ENCODE data around the gene FPR1. TPM values are rescaled to one million over a fixed set of nuclear protein-coding genes. Genes with fewer than 3 reads are reported as not detected.
"Not testable (repeated sequence)": the region's sequence is repeated elsewhere in the genome, so short reads cannot be mapped to it uniquely, and the experiment has no call there.

Gene FPR1
- total RNA-seq, 1 donor from 2014 or later, result not detected

- Mint-ChIP-seq H3K36me3 (ENCODE audit: low read depth) (no peaks in the 10 kb centered on the region), H3K4me3 (ENCODE audit: unreplicated experiment) (no peak overlapping the region), H3K27ac (ENCODE audit: unreplicated experiment) (no peak overlapping the region), H3K27me3 (ENCODE audit: low read depth) (peaks cover 30% of the 10 kb centered on the region), H3K9me3 (ENCODE audit: low read depth) (no peaks in the 10 kb centered on the region), H3K4me1 (ENCODE audit: low read depth) (peaks cover 4% of the 10 kb centered on the region)
- TF ChIP-seq, protein P1, sequence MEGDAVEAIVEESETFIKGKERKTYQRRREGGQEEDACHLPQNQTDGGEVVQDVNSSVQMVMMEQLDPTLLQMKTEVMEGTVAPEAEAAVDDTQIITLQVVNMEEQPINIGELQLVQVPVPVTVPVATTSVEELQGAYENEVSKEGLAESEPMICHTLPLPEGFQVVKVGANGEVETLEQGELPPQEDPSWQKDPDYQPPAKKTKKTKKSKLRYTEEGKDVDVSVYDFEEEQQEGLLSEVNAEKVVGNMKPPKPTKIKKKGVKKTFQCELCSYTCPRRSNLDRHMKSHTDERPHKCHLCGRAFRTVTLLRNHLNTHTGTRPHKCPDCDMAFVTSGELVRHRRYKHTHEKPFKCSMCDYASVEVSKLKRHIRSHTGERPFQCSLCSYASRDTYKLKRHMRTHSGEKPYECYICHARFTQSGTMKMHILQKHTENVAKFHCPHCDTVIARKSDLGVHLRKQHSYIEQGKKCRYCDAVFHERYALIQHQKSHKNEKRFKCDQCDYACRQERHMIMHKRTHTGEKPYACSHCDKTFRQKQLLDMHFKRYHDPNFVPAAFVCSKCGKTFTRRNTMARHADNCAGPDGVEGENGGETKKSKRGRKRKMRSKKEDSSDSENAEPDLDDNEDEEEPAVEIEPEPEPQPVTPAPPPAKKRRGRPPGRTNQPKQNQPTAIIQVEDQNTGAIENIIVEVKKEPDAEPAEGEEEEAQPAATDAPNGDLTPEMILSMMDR (IDR thresholded peaks at IDR 0.05), result no peak
- DNase-seq (ENCODE audit: low spot score), result no peak
These were observed 27.5 kb upstream of the FPR1 start for GRCh38 chr19:51779181-51779580.

DNA sequence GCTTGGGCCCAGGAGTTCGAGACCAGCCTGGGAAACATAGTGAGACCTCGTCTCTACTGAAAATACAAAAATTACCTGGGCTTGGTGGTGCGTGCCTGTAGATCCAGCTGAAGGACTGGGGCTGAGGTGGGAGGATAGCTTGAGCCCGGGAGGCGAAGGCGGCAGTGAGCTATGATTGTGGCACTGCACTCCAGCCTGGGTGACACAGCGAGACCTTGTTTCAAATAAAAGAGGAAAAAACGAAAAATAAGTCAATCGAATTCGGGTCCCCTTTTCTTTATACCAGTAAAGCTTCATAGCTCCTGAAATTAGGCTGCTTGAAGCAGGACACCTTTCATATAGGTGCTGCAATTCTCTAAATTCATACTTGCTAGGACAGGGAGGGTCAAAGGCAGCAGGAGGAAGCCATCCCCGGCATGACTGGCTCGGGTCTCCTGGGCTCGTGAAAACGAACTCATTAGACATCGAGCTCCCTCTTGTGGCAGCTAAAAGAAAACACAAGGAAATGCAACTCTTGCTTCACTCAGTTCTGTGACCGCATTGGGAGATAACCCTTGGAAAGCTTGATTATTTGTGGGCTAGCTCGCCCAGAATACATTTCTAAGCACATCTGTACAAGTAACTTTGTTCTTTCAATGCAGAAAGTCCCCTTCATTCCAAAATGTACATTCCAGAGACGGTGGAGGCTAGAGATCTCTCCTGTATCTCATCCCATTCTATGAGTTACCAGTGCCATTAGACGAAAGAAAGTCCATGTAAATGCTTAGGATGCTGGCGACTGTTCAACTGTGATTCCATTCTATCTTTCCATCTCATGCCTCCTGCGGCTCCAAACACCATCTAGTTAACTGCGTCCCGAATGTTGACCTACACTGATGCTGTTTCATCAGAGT lies 26.1 kb upstream of the FPR1 start:
- Mint-ChIP-seq H3K4me3 (ENCODE audit: unreplicated experiment) (no peak overlapping the region), H3K27me3 (ENCODE audit: low read depth) (peaks cover 30% of the 10 kb centered on the region)
- TF ChIP-seq, protein P1 (IDR thresholded peaks at IDR 0.05), result peak; percentile 89

GRCh38 chr19:51776561-51776960 lies 24.9 kb upstream of the FPR1 start:
- H3K9me3 Mint-ChIP-seq (ENCODE audit: low read depth), result not testable (repeated sequence)
- peaks cover 26% of the 10 kb centered on the region for H3K27me3 Mint-ChIP-seq (ENCODE audit: low read depth)

More for the DNA sequence above, 26.1 kb upstream of the FPR1 start:
- H3K9me3 Mint-ChIP-seq (ENCODE audit: low read depth), result no peaks in the 10 kb centered on the region
- H3K27ac Mint-ChIP-seq (ENCODE audit: unreplicated experiment), result no peak overlapping the region
- no peak for DNase-seq (ENCODE audit: low spot score)
- H3K36me3 Mint-ChIP-seq (ENCODE audit: low read depth), result no peaks in the 10 kb centered on the region
- H3K4me1 Mint-ChIP-seq (ENCODE audit: low read depth), result peaks cover 4% of the 10 kb centered on the region

DNA sequence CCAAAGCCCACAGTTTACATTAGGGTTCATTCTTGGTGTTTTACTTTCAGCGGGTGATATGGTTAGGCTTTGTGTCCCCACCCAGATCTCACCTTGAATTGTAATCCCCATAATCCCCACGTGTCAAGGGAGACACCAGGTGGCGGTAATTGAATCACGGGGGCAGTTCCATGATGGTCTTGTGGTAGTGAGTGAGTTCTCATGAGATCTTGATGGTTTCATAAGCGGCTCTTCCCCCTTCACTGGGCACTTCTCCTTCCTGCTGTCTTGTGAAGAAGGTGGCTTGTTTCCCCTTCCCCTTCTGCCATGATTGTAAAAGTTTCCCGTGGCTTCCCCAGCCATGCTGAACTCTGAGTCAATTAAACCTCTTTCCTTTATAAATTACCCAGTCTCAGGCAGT lies 21.3 kb upstream of the FPR1 start:
- Mint-ChIP-seq H3K27me3 (ENCODE audit: low read depth) (peaks cover 14% of the 10 kb centered on the region), H3K4me3 (ENCODE audit: unreplicated experiment) (no peak overlapping the region), H3K4me1 (ENCODE audit: low read depth) (peaks cover 4% of the 10 kb centered on the region), H3K36me3 (ENCODE audit: low read depth) (no peaks in the 10 kb centered on the region), H3K9me3 (ENCODE audit: low read depth) (no peaks in the 10 kb centered on the region), H3K27ac (ENCODE audit: unreplicated experiment) (no peak overlapping the region)
- DNase-seq (ENCODE audit: low spot score), result no peak
- TF ChIP-seq, protein P1 (IDR thresholded peaks at IDR 0.05), result no peak

More at GRCh38 chr19:51776561-51776960, 24.9 kb upstream of the FPR1 start:
- H3K27ac Mint-ChIP-seq (ENCODE audit: unreplicated experiment); H3K4me3 Mint-ChIP-seq (ENCODE audit: unreplicated experiment); H3K36me3 Mint-ChIP-seq (ENCODE audit: low read depth); DNase-seq (ENCODE audit: low spot score); H3K4me1 Mint-ChIP-seq (ENCODE audit: low read depth): not testable (repeated sequence)

- Mint-ChIP-seq H3K9me3 (ENCODE audit: low read depth) (no peaks in the 10 kb centered on the region), H3K36me3 (ENCODE audit: low read depth) (no peaks in the 10 kb centered on the region)
These were observed 19.9 kb upstream of the FPR1 start for GRCh38 chr19:51771376-51772130.

More at GRCh38 chr19:51771376-51772130, 19.9 kb upstream of the FPR1 start:
- Mint-ChIP-seq H3K4me3 (ENCODE audit: unreplicated experiment) (no peak overlapping the region), H3K27me3 (ENCODE audit: low read depth) (peaks cover 12% of the 10 kb centered on the region), H3K27ac (ENCODE audit: unreplicated experiment) (no peak overlapping the region), H3K4me1 (ENCODE audit: low read depth) (no peaks in the 10 kb centered on the region)
- TF ChIP-seq, protein P1 (IDR thresholded peaks at IDR 0.05), result no peak
- no peak for DNase-seq (ENCODE audit: low spot score)
